ENCODE measurements around the gene IKZF1.

IKZF1 gene

GRCh38 chr7:50304129-50304910, at the start of gene IKZF1:
Gene IKZF1, plus strand, starts transcription at chr7:50304716. Its CDS starts 14,346 bp downstream, at chr7:50319062.
- DNase-seq = no peak

- DNase-seq = no peak
Measured at GRCh38 chr7:50261593-50261992, 42.9 kb upstream of the IKZF1 start.

- DNase-seq = no peak
Measured at GRCh38 chr7:50262446-50262845, 42.1 kb upstream of the IKZF1 start.

GRCh38 chr7:50262916-50263690, 41.4 kb upstream of the IKZF1 start:
- DNase-seq = no peak

GRCh38 chr7:50264908-50265307, 39.6 kb upstream of the IKZF1 start:
- no peak for DNase-seq

- DNase-seq = no peak
Measured at GRCh38 chr7:50265968-50266634, 38.4 kb upstream of the IKZF1 start.

GRCh38 chr7:50266635-50267386, 37.7 kb upstream of the IKZF1 start:
- DNase-seq = no peak

- no peak for DNase-seq
Measured at GRCh38 chr7:50267525-50268041, 36.9 kb upstream of the IKZF1 start.

GRCh38 chr7:50268223-50268622, 36.3 kb upstream of the IKZF1 start:
- no peak for DNase-seq

GRCh38 chr7:50268990-50269389, 35.5 kb upstream of the IKZF1 start:
- no peak for DNase-seq

- DNase-seq = no peak
Measured at GRCh38 chr7:50270531-50271018, 33.9 kb upstream of the IKZF1 start.

GRCh38 chr7:50272808-50273207, 31.7 kb upstream of the IKZF1 start:
- DNase-seq = no peak

GRCh38 chr7:50273301-50273700, 31.2 kb upstream of the IKZF1 start:
- no peak for DNase-seq

GRCh38 chr7:50273870-50274269, 30.6 kb upstream of the IKZF1 start:
- no peak for DNase-seq

- DNase-seq = no peak
Measured at GRCh38 chr7:50274361-50274760, 30.2 kb upstream of the IKZF1 start.

- no peak for DNase-seq
Measured at GRCh38 chr7:50275430-50275829, 29.1 kb upstream of the IKZF1 start.

GRCh38 chr7:50276483-50276882, 28.0 kb upstream of the IKZF1 start:
- DNase-seq = no peak

GRCh38 chr7:50278120-50278519, 26.4 kb upstream of the IKZF1 start:
- DNase-seq = no peak

GRCh38 chr7:50281680-50282445, 22.7 kb upstream of the IKZF1 start:
- no peak for DNase-seq

- DNase-seq = no peak
Measured at GRCh38 chr7:50282813-50283605, 21.5 kb upstream of the IKZF1 start.

GRCh38 chr7:50283731-50284130, 20.8 kb upstream of the IKZF1 start:
- no peak for DNase-seq
